ENCODE data around the gene NKD1. TPM values are rescaled to one million over a fixed set of nuclear protein-coding genes. Genes with fewer than 3 reads are reported as not detected.

Gene NKD1
- polyA plus RNA-seq, 1 experiment: not detected

DNA sequence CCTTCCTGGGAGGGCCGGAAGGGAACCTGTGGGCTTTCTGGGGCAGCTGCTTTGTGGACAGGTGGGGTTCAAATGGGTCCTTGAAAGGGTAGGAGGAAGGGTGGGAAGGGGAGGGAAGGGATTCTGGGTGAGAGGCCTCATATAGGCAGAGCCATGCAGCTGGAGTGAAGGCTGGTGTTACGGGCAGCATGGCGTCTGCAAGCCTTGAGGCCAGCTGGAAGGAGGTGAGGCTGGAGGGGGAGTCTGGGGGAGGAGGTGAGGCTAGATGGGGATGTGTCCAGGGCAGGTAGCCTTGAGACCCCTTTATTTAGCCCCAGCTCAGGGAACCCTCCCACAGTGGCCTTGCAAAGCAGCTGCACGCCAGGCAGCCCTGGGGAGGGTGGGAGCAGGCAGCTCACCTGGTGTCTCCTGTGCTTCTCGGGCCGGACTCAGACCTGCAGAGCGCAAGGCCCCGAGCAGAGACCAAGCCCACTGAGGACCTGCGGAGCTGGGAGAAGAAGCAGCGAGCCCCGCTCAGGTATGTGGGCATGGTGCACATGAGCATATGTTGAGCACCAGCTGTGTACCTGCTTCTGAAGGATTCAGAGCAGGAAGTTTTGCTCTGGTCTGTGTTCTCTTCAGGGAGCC, 82.3 kb downstream of the NKD1 start:
- POLR2A ChIA-PET: no interaction called here

DNA sequence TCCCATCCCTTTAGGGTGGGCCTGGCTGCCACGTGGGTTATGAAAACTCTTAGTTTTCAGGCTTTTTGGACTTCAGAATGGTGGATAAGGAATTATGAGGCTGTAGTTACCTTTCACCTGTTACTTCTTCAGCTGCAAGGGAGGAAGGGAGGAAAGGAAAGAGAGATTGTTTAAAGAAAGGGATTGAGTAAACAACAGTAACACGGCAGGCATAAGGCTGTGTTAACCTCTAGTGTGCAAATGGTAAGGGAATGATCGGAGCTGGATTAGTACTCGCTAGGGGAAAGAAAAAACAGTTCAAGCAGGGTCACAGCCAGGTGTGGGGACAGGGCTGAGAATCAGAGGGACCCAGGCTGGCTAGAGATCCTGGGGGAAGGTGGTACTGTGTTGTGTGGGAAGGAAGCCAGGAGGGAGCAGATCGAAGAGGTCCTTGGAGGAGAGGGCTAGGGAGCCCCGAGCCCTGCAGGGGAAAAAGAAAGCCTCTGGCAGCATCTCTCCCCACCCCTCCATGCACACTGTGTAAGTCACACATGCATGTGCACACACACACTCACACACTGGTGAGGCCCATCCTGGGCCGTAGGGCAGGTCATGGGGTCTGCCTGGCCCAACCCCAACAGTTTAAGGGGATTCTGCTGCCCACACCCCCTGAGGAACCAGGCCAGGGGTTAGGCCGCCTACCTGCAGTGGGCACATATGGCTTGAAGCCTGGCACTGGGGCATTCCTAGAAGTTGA, 83.2 kb downstream of the NKD1 start:
- POLR2A ChIA-PET: no interaction called here
- no peak for DNase-seq (ENCODE audit: low read depth, low spot score)
- no peak overlapping the region for H3K27ac ChIP-seq (ENCODE audit: low read depth, low read length)
- CTCF ChIA-PET: no interaction called here
- no peak overlapping the region for H3K4me3 ChIP-seq (ENCODE audit: low read depth, low read length)
- TF ChIP-seq, protein P1, sequence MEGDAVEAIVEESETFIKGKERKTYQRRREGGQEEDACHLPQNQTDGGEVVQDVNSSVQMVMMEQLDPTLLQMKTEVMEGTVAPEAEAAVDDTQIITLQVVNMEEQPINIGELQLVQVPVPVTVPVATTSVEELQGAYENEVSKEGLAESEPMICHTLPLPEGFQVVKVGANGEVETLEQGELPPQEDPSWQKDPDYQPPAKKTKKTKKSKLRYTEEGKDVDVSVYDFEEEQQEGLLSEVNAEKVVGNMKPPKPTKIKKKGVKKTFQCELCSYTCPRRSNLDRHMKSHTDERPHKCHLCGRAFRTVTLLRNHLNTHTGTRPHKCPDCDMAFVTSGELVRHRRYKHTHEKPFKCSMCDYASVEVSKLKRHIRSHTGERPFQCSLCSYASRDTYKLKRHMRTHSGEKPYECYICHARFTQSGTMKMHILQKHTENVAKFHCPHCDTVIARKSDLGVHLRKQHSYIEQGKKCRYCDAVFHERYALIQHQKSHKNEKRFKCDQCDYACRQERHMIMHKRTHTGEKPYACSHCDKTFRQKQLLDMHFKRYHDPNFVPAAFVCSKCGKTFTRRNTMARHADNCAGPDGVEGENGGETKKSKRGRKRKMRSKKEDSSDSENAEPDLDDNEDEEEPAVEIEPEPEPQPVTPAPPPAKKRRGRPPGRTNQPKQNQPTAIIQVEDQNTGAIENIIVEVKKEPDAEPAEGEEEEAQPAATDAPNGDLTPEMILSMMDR (IDR thresholded peaks at IDR 0.05; ENCODE audit: low read depth, low read length): no peak
- H3K27me3 ChIP-seq (ENCODE audit: control insufficient read depth, insufficient read depth, low read length): peaks cover 3% of the 10 kb centered on the region
- no peaks in the 10 kb centered on the region; the same call in 1 of the 2 replicates for H3K9me3 ChIP-seq (ENCODE audit: control insufficient read depth, insufficient read depth, low read length)

More for the DNA sequence above, 82.3 kb downstream of the NKD1 start:
- Histone ChIP-seq H3K9me3 (ENCODE audit: control insufficient read depth, insufficient read depth, low read length) (no peaks in the 10 kb centered on the region; the same call in 1 of the 2 replicates), H3K4me3 (ENCODE audit: low read depth, low read length) (no peak overlapping the region), H3K27ac (ENCODE audit: low read depth, low read length) (no peak overlapping the region), H3K27me3 (ENCODE audit: control insufficient read depth, insufficient read depth, low read length) (peaks cover 3% of the 10 kb centered on the region)
- CTCF ChIA-PET: no interaction called here
- TF ChIP-seq, protein P1 (IDR thresholded peaks at IDR 0.05; ENCODE audit: low read depth, low read length): no peak
- no peak for DNase-seq (ENCODE audit: low read depth, low spot score)

DNA sequence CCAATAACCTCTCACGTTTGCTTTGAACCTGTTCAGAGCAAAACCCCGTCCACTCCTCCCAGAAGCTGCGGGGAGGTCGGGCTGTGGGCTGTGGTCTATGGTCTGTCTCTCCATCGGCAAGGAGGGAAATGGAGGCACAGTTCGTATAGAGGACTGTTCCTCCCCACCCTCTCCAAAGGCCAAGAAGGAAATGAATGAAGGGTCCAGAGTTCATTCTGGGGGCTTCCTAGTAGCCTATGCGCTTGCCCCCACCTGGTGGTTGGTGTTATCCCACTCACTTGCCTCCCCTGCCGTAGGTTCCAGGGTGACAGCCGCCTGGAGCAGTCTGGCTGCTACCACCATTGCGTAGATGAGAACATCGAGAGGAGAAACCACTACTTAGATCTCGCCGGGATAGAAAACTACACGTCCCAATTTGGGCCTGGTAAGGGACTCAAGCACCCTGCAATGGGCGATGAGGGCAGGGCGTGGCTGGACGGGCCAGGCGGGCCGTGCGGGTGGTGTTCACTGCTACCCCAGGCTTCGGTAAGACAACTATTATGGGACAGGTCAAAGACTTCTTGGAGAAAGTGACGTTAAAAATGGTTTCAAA, 83.9 kb downstream of the NKD1 start:
- POLR2A ChIA-PET: no interaction called here
- Histone ChIP-seq H3K27ac (ENCODE audit: low read depth, low read length) (no peak overlapping the region), H3K27me3 (ENCODE audit: control insufficient read depth, insufficient read depth, low read length) (peaks cover 3% of the 10 kb centered on the region), H3K4me3 (ENCODE audit: low read depth, low read length) (no peak overlapping the region), H3K9me3 (ENCODE audit: control insufficient read depth, insufficient read depth, low read length) (no peaks in the 10 kb centered on the region; the same call in 1 of the 2 replicates)
- DNase-seq (ENCODE audit: low read depth, low spot score): no peak
- CTCF ChIA-PET: no interaction called here
- TF ChIP-seq, protein P1 (IDR thresholded peaks at IDR 0.05; ENCODE audit: low read depth, low read length): no peak

DNA sequence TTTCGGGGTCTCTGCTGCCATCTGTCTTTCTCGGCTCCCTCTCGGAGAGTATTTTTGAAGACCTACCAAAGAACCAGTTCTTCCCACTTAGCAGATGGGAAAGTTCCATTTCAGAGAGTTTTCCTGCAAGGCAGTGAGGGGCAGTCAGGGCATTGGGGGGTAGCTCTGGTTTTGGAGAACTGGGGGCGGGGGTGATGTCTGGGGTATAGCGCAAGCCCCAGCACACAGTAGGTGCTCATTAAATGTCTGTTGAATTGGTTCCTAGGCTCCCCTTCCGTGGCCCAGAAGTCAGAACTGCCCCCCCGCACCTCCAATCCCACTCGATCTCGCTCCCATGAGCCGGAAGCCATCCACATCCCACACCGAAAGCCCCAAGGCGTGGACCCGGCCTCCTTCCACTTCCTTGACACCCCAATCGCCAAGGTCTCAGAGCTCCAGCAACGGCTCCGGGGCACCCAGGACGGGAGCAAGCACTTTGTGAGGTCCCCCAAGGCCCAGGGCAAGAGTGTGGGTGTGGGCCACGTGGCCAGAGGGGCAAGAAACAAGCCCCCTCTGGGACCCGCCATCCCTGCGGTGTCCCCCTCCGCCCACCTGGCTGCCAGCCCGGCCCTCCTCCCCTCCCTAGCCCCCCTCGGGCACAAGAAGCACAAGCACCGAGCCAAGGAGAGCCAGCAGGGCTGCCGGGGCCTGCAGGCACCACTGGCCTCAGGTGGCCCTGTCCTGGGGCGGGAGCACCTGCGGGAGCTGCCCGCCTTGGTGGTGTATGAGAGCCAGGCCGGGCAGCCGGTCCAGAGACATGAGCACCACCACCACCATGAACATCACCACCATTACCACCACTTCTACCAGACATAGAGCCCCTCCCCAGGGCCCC, 85.0 kb downstream of the NKD1 start:
- Histone ChIP-seq H3K27ac (ENCODE audit: low read depth, low read length) (no peak overlapping the region), H3K9me3 (ENCODE audit: control insufficient read depth, insufficient read depth, low read length) (no peaks in the 10 kb centered on the region; the same call in 1 of the 2 replicates), H3K27me3 (ENCODE audit: control insufficient read depth, insufficient read depth, low read length) (no peaks in the 10 kb centered on the region), H3K4me3 (ENCODE audit: low read depth, low read length) (no peak overlapping the region)
- ChIA-PET CTCF (interaction anchor here (0.6 kb wide), 2 partner anchors 32 to 1127 kb away, joined by 3 read pairs; no protein-coding TSS in a partner anchor), POLR2A (no interaction called here)
- DNase-seq (ENCODE audit: low read depth, low spot score): no peak
- TF ChIP-seq, protein P1 (IDR thresholded peaks at IDR 0.05; ENCODE audit: low read depth, low read length): no peak
